Activated CD8-positive, alpha-beta memory T cell treated with anti-CD3 and anti-CD28 coated beads, Interleukin-2, amount 50 U/mL, for 48 hours (primary cell): ENCODE results near the gene UCP3.

Source experiments
- DNase-seq: peaks from one replicate; pipeline ENCODE4 v3.0.0-alpha.2; 2020

The UCP3 gene

DNA sequence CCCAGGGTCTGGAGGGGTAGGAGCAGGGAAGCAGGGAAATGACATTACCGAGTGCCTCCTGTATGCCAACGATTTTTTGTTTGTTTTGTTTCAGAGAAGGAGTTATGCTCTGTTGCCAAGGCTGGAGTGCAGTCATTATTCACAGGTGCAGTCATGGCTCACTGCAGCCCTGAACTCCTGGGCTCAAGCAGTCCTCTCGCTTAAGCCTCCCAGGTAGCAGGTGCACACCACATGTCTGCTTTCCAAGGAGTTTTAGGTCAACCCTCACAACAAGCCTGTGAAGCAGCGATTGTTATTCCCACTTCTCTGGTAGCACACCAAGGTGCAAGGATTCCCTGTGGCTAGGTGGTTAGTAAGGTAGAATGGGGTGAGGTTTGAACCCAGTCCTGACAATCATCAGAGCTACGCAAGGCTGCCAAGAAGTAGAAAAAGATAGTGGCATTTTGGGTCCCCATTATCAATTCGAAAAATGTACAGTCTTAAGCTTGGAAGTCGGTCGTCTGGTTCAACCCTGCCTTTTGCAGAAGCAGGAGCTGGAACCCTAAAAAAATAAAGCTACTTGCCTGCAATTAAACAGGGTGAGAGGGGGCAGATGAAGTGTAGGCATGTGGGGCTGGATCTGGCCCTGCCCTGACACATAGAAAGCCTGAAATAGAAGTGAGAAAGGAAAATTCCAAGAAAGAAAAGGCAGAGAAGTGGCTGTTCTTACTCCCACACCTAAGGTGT lies 9.1 kb downstream of the UCP3 start:
- DNase-seq: peak; percentile 51

GRCh38 chr11:73998846-73999575 lies 9.9 kb downstream of the UCP3 start:
- peak; percentile 37 for DNase-seq

DNA sequence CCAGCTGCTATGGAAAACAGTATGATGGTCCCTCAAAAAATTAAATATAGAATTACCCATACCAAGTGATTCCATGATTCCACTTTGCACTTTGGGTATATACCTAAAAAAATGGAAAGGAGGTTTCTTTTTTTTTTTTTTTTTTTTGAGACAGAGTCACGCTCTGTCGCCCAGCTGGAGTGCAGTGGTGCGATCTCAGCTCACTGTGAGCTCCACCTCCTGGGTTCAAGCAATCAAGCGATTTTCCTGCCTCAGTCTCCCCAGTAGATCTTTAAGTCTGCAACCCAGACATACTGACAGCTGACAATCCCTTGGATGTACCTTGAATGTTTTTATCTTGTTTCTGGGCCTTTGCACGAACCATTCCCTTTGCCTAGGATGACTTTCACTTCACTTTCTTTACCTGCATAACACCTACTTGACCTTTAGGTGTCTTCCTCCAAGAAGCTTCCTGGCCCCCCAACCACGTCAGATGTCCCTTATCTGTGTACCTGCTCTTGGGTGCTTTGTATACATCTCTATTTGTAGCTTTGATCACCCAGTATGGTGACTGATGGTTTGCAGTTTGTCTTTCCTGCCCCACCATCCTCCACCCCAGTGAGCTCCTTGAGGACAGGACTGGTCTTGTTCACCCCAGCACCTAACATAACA lies 11.6 kb downstream of the UCP3 start:
- peak; percentile 48 for DNase-seq

DNA sequence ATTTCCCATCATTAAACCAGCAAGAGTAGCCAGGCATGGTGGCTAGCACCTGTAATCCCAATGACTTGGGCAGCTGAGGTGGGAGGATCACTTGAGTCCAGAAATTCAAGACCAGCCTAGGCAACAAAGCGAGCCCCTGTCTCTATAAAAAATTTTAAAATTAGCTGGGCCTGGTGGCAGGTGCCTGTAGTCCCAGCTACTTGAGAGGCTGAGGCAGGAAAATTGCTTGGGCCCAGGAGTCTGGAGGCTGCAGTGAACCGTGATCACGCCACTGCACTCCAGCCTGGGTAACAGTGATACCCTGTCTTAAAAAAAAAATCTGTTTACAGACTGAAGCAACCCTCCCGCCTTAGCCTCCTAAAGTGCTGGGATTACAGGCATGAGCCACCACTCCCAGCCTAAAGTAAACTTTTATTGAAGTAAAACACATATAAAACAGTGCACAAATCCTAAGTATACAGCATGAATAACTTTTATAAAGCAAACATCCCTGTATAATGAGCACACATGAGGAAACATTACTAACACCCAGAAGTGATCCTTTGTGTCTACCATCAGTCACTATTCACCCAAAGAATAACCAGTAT lies 12.6 kb downstream of the UCP3 start:
- peak; percentile 53 for DNase-seq

DNA sequence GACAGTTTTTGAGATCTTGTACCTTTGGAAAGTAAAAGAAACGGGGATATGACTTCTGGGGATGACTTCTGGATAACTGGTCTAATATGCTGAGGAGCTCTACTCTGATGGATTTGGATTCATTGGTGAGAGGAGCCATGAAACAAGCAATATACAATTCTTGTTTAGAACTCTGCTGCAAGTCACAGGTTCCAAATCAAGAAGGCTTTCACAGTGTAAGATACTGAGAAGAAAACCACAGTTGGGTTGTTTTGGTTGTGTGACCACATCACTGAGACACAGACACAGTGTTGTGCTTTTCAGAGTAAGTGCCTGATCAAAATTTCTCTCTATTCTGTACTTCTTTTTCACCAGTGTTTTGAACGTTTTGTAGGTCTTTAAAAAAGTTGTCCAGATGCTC lies 13.2 kb downstream of the UCP3 start:
- peak; percentile 44 for DNase-seq

DNA sequence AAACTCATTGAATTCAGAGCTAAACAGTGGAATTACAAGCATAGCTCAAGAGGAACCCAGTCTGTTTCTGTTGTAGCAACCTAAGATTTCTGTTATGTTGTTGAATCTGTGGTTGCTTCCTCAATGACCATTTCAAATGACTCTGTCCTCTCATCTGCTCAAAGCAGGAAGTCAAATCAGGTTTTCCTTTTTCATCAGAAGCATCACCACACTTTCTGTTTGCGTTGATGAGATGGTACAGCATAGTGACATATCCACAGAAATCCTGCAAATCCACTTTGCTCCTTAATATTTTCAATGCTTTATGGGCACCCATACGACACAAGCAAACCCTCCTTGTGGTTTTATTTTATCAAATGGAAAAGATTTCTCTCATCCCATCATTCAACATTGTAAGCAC lies 13.6 kb downstream of the UCP3 start:
- DNase-seq: no peak

GRCh38 chr11:73991471-73992006 lies 17.3 kb downstream of the UCP3 start:
- peak; percentile 47 for DNase-seq

DNA sequence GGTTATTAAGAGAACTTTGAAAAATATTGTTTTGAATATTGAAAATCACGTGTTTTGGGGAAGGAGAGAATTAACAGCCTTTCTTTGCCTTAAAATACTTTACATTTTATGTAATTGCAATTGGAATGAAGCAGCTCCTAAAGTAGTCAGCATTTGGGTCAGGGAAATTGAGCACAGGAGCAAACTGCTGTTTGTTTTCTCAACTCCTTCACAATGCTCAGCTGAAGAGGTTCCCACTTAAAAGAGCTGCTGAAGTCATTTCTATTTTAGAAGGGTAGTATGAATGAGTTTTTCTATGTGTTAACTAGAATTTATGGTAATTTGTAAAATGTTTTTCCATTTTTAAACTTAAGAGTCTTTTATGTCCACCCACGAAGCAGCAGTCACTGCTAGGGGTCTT lies 18.2 kb downstream of the UCP3 start:
- peak; percentile 15 for DNase-seq

- no peak for DNase-seq
Observed at GRCh38 chr11:73989156-73989555, 19.7 kb downstream of the UCP3 start.

DNA sequence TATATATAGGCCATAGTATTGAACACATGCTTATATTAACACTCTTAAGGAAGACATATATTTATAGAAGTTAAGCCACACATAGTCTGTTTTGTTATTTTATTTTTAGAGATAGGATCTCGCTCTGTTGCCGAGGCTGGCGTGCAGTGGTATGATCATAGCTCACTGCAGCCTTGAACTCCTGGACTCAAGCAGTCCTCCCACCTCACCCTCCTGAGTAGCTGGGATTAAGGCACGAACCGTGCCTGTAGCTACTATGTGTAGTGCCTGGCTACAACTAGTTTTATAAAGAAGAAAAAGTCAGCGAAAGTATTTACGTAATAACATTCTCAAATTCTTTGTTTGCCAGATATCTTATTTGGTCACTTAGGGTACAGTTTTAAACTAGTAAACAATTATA lies 20.7 kb downstream of the UCP3 start:
- peak; percentile 20 for DNase-seq

GRCh38 chr11:73985661-73986060 lies 23.2 kb downstream of the UCP3 start:
- peak; percentile 43 for DNase-seq

- peak; percentile 58 for DNase-seq
Observed at GRCh38 chr11:73983741-73984538, 24.9 kb downstream of the UCP3 start.

GRCh38 chr11:73982990-73983740 lies 25.7 kb downstream of the UCP3 start:
- peak; percentile 95 for DNase-seq

GRCh38 chr11:73982595-73982989 lies 26.3 kb downstream of the UCP3 start, which contains the start of gene UCP2:
Gene UCP2, minus strand, starts transcription at chr11:73982843. Its CDS starts 4,465 bp downstream, at chr11:73978378.
- DNase-seq: peak; percentile 94

DNA sequence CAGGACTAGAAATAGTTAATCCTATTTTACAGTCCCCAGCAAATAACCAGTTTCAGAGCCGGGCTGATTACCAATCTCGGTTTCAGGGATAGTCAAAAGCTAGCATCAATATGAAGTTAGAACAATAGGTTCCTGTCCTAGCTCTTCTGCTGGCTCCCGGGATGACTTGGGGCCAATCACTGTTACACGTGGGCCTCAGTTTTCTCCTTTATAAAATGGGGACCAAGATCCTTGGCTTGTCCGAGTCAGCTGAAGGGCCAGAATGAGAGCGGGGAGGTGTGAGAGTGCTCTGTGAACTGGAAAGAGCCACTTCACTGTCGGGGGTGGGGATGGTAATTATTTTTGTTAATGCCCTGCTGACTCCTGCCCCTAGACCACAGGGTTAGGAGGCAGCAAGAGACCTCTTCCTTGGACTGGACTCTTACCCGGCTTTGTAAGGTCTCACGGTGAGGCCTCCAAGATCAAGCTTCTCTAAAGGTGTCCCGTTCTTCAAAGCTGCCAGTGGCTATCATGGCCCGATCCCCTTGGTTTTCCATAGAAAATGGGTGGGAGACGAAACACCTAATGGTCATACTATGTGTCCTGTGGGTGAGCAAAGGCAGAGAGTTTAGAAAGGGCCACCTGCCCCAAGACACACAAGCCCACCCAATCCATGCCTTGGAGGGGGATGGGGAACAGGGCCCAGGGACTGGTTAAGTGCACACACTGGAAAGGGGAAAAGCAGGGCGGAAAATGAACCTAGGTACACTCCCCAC lies 27.7 kb downstream of the UCP3 start:
- peak; percentile 61 for DNase-seq

DNA sequence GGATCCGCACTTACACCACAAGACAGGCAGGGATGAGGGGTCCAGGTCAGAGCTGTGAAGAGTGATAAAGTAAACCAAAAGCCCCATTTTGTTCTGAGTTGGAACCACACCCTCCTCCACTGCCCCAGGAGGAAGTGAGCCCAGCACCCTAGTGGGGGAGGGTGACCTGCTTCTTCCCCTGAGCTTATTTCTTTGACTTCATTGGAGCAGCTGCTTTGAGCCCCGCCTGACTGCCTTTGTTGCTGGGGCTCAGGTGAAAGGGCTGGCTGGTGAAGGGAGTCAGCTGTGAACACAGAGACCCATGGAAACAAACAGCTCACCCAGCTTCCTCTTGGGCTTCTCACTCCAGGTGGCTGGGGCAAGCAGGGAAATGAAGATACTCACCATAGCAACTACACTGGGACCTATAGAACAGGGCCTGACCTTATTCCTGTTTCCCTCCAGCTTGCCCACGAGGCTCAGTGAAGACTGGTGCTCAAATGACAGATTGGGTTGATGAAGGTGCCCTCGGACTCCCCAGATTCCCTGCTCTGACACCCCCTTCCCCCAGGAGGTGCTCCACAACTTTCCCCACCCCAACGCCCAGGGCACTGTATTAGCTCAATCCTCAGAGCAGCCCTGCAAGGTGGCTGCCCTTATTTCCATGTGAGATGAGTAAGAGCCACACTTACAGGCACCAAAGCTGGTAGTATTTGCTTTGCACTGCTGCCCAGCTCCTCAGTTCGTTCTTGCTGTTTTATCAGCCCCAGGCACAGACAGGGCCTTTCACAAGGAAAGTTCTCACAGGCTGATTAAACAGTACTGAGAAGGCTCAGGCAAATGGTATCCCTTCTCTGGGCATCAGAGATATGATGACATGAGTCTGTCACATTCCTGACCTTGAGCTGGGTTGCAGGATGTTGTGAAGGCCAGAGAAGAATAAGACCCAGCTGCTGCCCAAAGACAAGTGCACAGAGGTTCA lies 28.6 kb downstream of the UCP3 start:
- DNase-seq: peak; percentile 80

- peak; percentile 51 for DNase-seq
Observed at GRCh38 chr11:73978576-73979086, 30.3 kb downstream of the UCP3 start.

- peak; percentile 52 for DNase-seq
Observed at GRCh38 chr11:73977856-73978519, 30.9 kb downstream of the UCP3 start.
